GM12873 (cell line): Measurements from ENCODE around the gene DRD4.

Experiments used
- TF ChIP-seq, protein P1 (sequence below): IDR thresholded peaks from 2 replicates; pipeline ENCODE4 v1.5.1; 2012; ENCODE audit warnings: low read depth, mild to moderate bottlenecking, moderate library complexity, low read length, control low read depth; ENCODE audit not compliant: insufficient read depth; ENCODE audit errors: missing control alignments

Gene DRD4

DNA sequence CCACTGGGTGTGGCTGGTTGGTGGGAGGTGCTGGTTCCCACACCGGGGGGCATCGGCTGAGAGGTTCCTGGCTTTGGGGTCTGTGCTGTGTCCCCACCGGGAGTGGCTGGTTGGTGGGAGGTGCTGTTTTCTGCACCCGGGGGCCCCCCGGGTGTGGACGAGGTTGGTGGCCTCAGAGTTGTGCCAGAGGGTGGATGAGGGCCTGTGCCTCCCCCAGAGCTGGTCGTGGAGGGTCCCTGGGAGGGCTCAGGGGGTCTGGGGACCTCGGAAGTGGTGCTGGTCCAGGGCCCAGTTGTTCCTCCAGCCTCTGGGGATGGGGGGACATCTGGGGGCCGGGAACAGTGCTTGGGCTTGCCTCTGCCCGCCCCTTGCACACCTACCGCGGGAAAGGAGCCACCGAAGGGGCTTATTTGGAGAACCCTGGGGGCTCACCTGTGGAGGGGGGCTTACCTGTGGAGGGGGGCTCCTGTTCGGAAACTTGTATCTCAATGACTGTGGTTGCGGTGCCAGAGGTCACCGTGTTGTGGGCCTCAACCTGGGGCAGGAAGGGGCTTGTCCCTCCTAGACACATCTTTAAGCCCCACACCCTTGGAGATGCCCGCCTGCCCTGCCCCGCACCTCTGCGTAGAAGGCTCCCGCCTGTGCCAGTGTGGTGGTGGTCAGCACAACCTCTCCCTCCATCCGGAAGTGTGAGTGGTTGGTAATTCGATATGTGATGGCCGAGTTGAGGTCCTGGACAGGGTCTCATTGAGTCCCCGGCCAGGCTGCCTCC lies 18.0 kb upstream of the DRD4 start:
- TF ChIP-seq, protein P1, sequence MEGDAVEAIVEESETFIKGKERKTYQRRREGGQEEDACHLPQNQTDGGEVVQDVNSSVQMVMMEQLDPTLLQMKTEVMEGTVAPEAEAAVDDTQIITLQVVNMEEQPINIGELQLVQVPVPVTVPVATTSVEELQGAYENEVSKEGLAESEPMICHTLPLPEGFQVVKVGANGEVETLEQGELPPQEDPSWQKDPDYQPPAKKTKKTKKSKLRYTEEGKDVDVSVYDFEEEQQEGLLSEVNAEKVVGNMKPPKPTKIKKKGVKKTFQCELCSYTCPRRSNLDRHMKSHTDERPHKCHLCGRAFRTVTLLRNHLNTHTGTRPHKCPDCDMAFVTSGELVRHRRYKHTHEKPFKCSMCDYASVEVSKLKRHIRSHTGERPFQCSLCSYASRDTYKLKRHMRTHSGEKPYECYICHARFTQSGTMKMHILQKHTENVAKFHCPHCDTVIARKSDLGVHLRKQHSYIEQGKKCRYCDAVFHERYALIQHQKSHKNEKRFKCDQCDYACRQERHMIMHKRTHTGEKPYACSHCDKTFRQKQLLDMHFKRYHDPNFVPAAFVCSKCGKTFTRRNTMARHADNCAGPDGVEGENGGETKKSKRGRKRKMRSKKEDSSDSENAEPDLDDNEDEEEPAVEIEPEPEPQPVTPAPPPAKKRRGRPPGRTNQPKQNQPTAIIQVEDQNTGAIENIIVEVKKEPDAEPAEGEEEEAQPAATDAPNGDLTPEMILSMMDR: no peak

DNA sequence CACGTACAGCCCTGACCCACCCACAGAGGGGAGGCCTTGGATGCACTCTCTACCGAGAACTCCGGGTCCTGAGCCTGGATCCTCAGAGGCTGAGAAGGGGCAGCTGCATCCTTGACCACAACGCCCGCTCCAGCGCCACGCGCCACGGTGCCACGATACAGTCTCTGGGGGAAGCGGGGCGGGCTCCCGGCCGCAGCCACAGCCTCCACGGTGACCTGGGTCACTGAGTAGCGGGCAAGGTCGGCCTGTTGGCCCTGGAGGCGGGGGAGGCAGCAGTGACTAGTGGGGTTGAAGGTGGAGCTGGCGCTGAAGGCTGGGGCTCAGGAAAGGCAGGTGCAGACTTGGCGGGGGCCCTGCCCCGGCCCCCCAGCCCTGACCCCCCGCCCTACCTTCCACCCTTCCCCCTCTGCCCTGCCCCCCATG lies 17.4 kb upstream of the DRD4 start:
- TF ChIP-seq, protein P1: no peak

DNA sequence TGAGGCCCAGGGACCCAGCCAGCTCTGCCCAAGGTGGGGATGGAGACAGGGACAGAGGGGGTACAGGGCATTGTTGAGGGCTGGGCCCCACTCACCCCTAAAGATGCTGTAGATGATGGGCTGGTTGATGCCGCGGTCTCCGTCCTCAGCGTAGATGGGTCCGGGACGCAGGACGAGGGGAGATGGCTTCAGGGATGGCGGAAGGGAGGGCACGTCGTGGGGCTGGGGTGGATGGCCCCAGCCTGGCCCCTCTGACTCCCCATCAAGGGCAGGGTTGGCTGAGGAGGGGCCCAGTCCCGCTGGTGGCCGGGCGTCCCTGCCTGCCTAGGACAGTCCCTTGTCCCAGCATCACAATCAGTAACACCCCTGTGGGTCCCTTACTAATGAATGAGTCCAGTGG lies 16.9 kb upstream of the DRD4 start:
- TF ChIP-seq, protein P1: no peak

DNA sequence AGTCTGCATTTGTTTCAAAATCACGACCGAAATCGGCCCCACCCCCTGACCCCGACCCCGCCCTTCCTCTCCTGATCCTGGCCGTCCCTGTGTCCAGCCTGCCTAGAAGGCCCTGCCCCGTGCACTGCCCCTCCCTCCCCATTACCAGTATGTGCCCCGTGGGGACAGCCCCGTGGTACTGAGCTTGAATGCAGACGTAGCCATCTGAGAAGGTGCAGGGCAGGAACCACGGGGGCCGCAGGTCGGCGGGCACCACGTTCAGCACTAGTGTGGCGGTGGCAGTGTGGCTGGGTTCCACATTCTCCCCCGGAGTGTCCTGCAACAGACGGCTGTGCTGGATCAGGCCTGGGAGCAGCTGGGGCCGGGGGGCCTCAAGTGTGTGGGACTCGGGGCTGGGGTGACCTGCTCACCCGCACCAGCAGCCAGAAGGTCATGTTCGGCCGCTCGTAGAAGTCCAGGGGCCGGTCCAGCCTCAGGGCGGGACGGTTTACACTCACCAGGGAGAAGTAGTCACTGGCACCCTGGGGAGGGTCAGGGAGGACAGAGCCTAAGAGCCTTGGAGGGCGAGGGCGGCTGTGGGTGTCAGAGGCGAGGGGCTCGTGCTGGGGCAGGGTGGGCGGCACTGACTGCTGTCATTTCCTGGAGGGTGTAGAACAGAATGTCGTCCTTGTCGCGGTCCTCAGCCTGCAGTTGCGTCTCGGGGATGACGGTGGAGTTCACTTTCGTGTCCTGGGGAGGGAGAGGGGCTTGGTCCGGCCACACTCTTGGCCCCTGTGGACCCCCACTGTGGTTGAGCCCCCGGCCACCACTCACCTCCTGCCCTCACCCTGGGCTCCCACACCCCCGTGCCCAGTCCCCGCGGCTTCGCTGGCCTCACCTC lies 15.9 kb upstream of the DRD4 start:
- TF ChIP-seq, protein P1: no peak

DNA sequence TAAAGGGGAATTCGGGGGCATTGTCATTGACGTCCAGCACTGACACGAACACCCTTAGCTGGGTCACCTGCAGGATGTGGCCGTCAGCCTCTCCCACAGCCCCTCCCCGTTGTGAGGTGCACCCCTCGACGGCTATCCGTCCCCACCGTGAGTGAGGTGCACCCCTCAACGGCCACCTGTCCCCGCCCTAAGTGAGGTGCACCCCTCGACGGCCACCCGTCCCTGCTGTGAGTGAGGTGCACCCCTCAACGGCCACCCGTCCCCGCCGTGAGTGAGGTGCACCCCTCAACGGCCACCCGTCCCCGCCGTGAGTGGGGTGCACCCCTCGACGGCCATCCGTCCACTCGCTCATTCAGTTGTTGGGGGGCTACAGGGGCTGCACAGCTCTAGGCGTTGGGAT lies 15.2 kb upstream of the DRD4 start:
- TF ChIP-seq, protein P1: no peak

DNA sequence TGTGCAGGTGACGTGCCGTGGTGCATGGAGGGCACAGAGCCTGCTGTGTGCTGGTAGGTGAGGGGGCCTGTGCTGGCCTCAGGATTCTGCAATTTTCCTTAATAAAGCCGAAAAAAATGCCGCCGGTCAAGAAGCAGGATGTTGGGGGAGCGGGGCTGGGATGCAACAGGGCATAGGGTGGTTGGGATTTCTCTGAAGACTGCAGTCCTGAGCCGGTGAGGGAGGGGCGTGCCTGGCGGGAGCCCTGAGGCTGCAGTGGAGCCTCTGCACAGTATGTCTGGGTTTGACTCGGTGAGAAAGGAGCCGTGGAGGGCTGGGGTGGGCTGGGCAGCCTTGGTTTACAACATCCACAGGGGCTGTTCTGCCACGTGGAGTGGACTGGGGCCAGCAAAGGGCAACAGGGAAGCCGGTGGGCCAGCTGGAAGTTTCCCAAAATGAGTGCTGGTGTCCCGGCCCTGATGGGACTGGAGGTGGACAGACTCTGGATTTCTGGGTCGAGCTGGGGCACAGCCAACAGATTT lies 13.7 kb upstream of the DRD4 start:
- TF ChIP-seq, protein P1: no peak
